ENCODE measurements around the gene PHF2.

The PHF2 gene

DNA sequence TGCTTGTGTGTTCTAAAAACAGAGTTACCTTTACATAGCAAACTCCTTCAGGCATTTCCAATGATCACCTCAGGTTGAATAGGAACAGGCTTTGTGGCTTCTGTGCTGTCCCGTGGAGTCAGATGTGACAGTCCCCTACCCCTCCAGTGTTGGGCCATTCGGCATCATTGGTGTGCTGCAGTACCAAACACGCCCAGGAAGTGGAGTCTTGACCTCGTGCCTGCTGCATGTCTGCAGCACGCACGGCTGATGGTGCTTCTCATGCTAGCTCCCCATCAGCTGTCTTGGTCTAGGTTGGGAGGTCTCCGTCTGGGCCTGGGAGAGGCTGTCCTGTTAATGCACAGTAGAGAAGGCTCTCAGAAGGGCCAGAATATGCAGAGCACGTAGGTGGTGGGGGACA, 42.5 kb upstream of the PHF2 start:
- Histone ChIP-seq H3K9ac (ENCODE audit: low read depth, low read length, poor library complexity, severe bottlenecking) (no peak overlapping the region), H3K9me3 (ENCODE audit: insufficient read depth, low read depth, low read length) (no peaks in the 10 kb centered on the region), H3F3A (ENCODE audit: low read depth) (no peaks in the 10 kb centered on the region), H3K79me2 (ENCODE audit: insufficient read depth, low read length) (no peaks in the 10 kb centered on the region), H3K4me2 (ENCODE audit: low read depth, low read length, poor library complexity, severe bottlenecking) (no peak overlapping the region), H2AFZ (ENCODE audit: low read length) (no peak overlapping the region), H3K4me1 (ENCODE audit: insufficient read depth, low read length, poor library complexity, severe bottlenecking) (no peaks in the 10 kb centered on the region), H4K20me1 (ENCODE audit: insufficient read depth, low read length, poor library complexity, severe bottlenecking) (no peaks in the 10 kb centered on the region), H3K4me3 (ENCODE audit: low read length, poor library complexity, severe bottlenecking) (no peak overlapping the region), H3K36me3 (ENCODE audit: insufficient read depth, low read length) (peaks cover 95% of the 10 kb centered on the region), H3K27me3 (ENCODE audit: insufficient read depth, low read length, poor library complexity, severe bottlenecking) (no peaks in the 10 kb centered on the region), H3K9me2 (replicated peaks; ENCODE audit: low read depth, low read length) (no peaks in the 10 kb centered on the region)
- TF ChIP-seq, protein P1, sequence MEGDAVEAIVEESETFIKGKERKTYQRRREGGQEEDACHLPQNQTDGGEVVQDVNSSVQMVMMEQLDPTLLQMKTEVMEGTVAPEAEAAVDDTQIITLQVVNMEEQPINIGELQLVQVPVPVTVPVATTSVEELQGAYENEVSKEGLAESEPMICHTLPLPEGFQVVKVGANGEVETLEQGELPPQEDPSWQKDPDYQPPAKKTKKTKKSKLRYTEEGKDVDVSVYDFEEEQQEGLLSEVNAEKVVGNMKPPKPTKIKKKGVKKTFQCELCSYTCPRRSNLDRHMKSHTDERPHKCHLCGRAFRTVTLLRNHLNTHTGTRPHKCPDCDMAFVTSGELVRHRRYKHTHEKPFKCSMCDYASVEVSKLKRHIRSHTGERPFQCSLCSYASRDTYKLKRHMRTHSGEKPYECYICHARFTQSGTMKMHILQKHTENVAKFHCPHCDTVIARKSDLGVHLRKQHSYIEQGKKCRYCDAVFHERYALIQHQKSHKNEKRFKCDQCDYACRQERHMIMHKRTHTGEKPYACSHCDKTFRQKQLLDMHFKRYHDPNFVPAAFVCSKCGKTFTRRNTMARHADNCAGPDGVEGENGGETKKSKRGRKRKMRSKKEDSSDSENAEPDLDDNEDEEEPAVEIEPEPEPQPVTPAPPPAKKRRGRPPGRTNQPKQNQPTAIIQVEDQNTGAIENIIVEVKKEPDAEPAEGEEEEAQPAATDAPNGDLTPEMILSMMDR (conservative IDR thresholded peaks at IDR 0.05; ENCODE audit: low read length): peak; percentile 12; the same call in 1 of the 2 replicates
- no peak for TF ChIP-seq EZH2phosphoT487 (IDR thresholded peaks at IDR 0.05; ENCODE audit: borderline replicate concordance)

DNA sequence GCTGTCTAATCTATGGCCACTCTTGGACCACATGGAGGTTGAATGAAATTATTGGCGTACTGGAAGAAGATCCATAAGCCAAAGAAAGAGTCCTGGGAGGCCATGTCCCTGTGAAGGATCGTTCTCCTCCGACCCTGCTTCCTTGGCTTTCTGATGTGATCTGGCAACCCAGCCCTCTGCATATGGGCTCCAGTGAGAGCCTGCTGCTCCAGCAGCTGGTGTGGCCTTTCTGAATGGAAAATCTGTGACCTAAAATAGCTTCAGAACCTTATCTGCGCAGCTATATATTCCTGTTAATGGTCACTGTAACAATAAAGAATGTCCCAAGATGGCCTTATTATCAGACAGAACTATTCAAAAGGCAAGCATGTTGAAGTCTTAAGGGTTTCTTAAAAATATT, 40.2 kb upstream of the PHF2 start:
- Histone ChIP-seq H3K9ac (ENCODE audit: low read depth, low read length, poor library complexity, severe bottlenecking) (no peak overlapping the region), H3K4me1 (ENCODE audit: insufficient read depth, low read length, poor library complexity, severe bottlenecking) (no peaks in the 10 kb centered on the region), H3K4me2 (ENCODE audit: low read depth, low read length, poor library complexity, severe bottlenecking) (no peak overlapping the region), H4K20me1 (ENCODE audit: insufficient read depth, low read length, poor library complexity, severe bottlenecking) (no peaks in the 10 kb centered on the region), H3K4me3 (ENCODE audit: low read length, poor library complexity, severe bottlenecking) (no peak overlapping the region), H3K36me3 (ENCODE audit: insufficient read depth, low read length) (peaks cover 84% of the 10 kb centered on the region; the same call in 1 of the 2 replicates), H3K9me3 (ENCODE audit: insufficient read depth, low read depth, low read length) (no peaks in the 10 kb centered on the region), H2AFZ (ENCODE audit: low read length) (no peak overlapping the region), H3K9me2 (replicated peaks; ENCODE audit: low read depth, low read length) (no peaks in the 10 kb centered on the region), H3K79me2 (ENCODE audit: insufficient read depth, low read length) (no peaks in the 10 kb centered on the region), H3K27me3 (ENCODE audit: insufficient read depth, low read length, poor library complexity, severe bottlenecking) (no peaks in the 10 kb centered on the region), H3F3A (ENCODE audit: low read depth) (no peaks in the 10 kb centered on the region)
- TF ChIP-seq, protein P1 (conservative IDR thresholded peaks at IDR 0.05; ENCODE audit: low read length): no peak
- TF ChIP-seq EZH2phosphoT487 (IDR thresholded peaks at IDR 0.05; ENCODE audit: borderline replicate concordance): no peak

DNA sequence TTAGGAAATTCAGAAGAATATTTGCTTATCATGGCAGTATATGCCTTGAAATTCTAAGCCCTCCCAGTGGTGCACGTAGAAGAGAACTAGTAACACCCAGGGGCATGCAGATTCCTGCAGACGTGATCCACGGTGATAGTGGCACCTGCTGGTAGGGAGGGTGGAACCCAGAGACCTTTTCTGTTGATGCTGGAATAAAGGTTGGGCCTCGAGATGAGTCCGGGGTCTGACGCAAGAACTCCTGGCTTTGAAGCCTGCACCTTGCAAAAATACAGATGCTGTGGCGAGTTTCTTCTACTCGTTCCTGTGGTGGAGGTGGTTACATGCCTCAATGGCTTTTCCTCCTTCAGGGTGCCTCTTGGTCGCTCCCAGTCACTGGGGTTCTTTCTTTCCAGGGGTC, 39.5 kb upstream of the PHF2 start:
- Histone ChIP-seq H3K4me2 (ENCODE audit: low read depth, low read length, poor library complexity, severe bottlenecking) (no peak overlapping the region), H3K9me2 (replicated peaks; ENCODE audit: low read depth, low read length) (no peaks in the 10 kb centered on the region), H3K27me3 (ENCODE audit: insufficient read depth, low read length, poor library complexity, severe bottlenecking) (no peaks in the 10 kb centered on the region), H4K20me1 (ENCODE audit: insufficient read depth, low read length, poor library complexity, severe bottlenecking) (no peaks in the 10 kb centered on the region), H2AFZ (ENCODE audit: low read length) (no peak overlapping the region), H3K79me2 (ENCODE audit: insufficient read depth, low read length) (no peaks in the 10 kb centered on the region), H3K9me3 (ENCODE audit: insufficient read depth, low read depth, low read length) (no peaks in the 10 kb centered on the region), H3K4me1 (ENCODE audit: insufficient read depth, low read length, poor library complexity, severe bottlenecking) (no peaks in the 10 kb centered on the region), H3F3A (ENCODE audit: low read depth) (no peaks in the 10 kb centered on the region), H3K36me3 (ENCODE audit: insufficient read depth, low read length) (peaks cover 81% of the 10 kb centered on the region; the same call in 1 of the 2 replicates), H3K4me3 (ENCODE audit: low read length, poor library complexity, severe bottlenecking) (no peak overlapping the region), H3K9ac (ENCODE audit: low read depth, low read length, poor library complexity, severe bottlenecking) (no peak overlapping the region)
- TF ChIP-seq EZH2phosphoT487 (IDR thresholded peaks at IDR 0.05; ENCODE audit: borderline replicate concordance): no peak
- TF ChIP-seq, protein P1 (conservative IDR thresholded peaks at IDR 0.05; ENCODE audit: low read length): no peak
